Naive thymus-derived CD8-positive, alpha-beta T cell (primary cell): ENCODE data around the gene TTYH3. TPM values are rescaled to one million over a fixed set of nuclear protein-coding genes. Genes with fewer than 3 reads are reported as not detected.

Experiments used
- ATAC-seq, 2 donors: fragments of 150-1000 bp; cut with Tn5 transposase in 1 of 2; sonication (Bioruptor Pico), chemical (Tn5 transposase) in 1 of 2; 1 replicate in 1 of 2; 2 replicates in 1 of 2; pipeline ENCODE4 v1.10.0; 2021; ENCODE audit warnings: mild to moderate bottlenecking in 2 of 2, moderate library complexity in 2 of 2
- POLR2A ChIA-PET: fragments of 350-600 bp; sonication (Branson Sonifier 250); formaldehyde crosslinking; loops from one replicate; lab custom pipeline; 2021; ENCODE audit warnings: antibody characterized with exemption; lab: Charles Lee
- DNase-seq, 10 donors: peaks; one replicate each; pipeline versions ENCODE4 v3.0.0 to v3.0.0-alpha.2; 2020 to 2022
- H3K27ac Mint-ChIP-seq, 10 donors: one replicate each; pipeline ENCODE4 v1.8.0; 2020 to 2022; ENCODE audit warnings: mild to moderate bottlenecking in 10 of 10, mixed read lengths in 10 of 10, moderate library complexity in 4 of 10, inconsistent platforms in 1 of 10
- H3K27me3 Mint-ChIP-seq, 5 donors: one replicate each; pipeline ENCODE4 v1.8.0; 2021 to 2022; ENCODE audit warnings: mixed read lengths in 5 of 5
- H3K36me3 Mint-ChIP-seq, 3 donors: one replicate each; pipeline ENCODE4 v1.8.0; 2020 to 2022; ENCODE audit warnings: mixed read lengths in 3 of 3, mild to moderate bottlenecking in 2 of 3, inconsistent platforms in 1 of 3
- H3K4me1 Mint-ChIP-seq, 4 donors: one replicate each; pipeline ENCODE4 v1.8.0; 2021 to 2022; ENCODE audit warnings: mixed read lengths in 4 of 4
- H3K4me3 Mint-ChIP-seq, 10 donors: one replicate each; pipeline ENCODE4 v1.8.0; 2020 to 2022; ENCODE audit warnings: mild to moderate bottlenecking in 10 of 10, mixed read lengths in 10 of 10, moderate library complexity in 6 of 10, inconsistent platforms in 1 of 10
- H3K9me3 Mint-ChIP-seq, 9 donors: one replicate each; pipeline ENCODE4 v1.8.0; 2020 to 2022; ENCODE audit warnings: mixed read lengths in 9 of 9, mild to moderate bottlenecking in 3 of 9, inconsistent platforms in 1 of 9, moderate library complexity in 1 of 9
- polyA plus RNA-seq, 3 donors: library from polyadenylated mRNA; unstranded; fragments of 300-500 nt; fragmentation: Illumina TruSeq; gene quantifications; one replicate each; pipeline ENCODE4 v1.2.3, GENCODE V29; 2021
- total RNA-seq, 8 experiments: library from RNA in 2 of 8; stranded (reverse) in 2 of 8; gene quantifications; one replicate each; pipeline ENCODE4 v1.2.3 and lab custom pipeline; 2021 to 2026

TTYH3 gene
- total and polyA plus RNA-seq, 5 experiments from 2014 or later, result 1.1 to 14.9 (median 1.9) TPM

- peak overlapping the region in 1 of 10 donors; percentile 35 for H3K27ac Mint-ChIP-seq
- ATAC-seq, result no peak
- H3K9me3 Mint-ChIP-seq, result no peaks in the 10 kb centered on the region
- POLR2A ChIA-PET, result interaction anchor here (1.6 kb wide), 1 partner anchor 11 kb away, joined by 4 read pairs; no protein-coding TSS in a partner anchor
- no peaks in the 10 kb centered on the region for H3K27me3 Mint-ChIP-seq
- no peak overlapping the region for H3K4me3 Mint-ChIP-seq
- peaks cover 6 to 23% (median 10%) of the 10 kb centered on the region in 4 donors for H3K4me1 Mint-ChIP-seq
- H3K36me3 Mint-ChIP-seq, result no peaks in the 10 kb centered on the region
- DNase-seq, result no peak
Observed at GRCh38 chr7:2613098-2613930, 18.5 kb upstream of the TTYH3 start.

GRCh38 chr7:2613931-2614600, 17.7 kb upstream of the TTYH3 start:
- DNase-seq, result no peak
- no peaks in the 10 kb centered on the region for H3K36me3 Mint-ChIP-seq
- H3K27ac Mint-ChIP-seq, result peak overlapping the region in 1 of 10 donors; percentile 15
- H3K4me1 Mint-ChIP-seq, result peaks cover under 1 to 15% (median 6%) of the 10 kb centered on the region in 4 donors
- H3K4me3 Mint-ChIP-seq, result peak overlapping the region in 1 of 10 donors; percentile 11
- H3K27me3 Mint-ChIP-seq, result no peaks in the 10 kb centered on the region
- ATAC-seq, result no peak
- no peaks in the 10 kb centered on the region for H3K9me3 Mint-ChIP-seq
- POLR2A ChIA-PET, result interaction anchor here (1.6 kb wide), 1 partner anchor 12 kb away, joined by 4 read pairs; no protein-coding TSS in a partner anchor

- H3K27ac Mint-ChIP-seq, result no peak overlapping the region
- H3K4me1 Mint-ChIP-seq, result peaks cover 0 to 9% (median 3%) of the 10 kb centered on the region in 4 donors
- H3K27me3 Mint-ChIP-seq, result no peaks in the 10 kb centered on the region
- ATAC-seq (no peak), DNase-seq (no peak)
- H3K36me3 Mint-ChIP-seq, result no peaks in the 10 kb centered on the region
- no peak overlapping the region for H3K4me3 Mint-ChIP-seq
- POLR2A ChIA-PET, result interaction anchor here (0.7 to 1.6 kb wide), 2 partner anchors 12 to 144 kb away, joined by 4 read pairs; no protein-coding TSS in a partner anchor
- H3K9me3 Mint-ChIP-seq, result no peaks in the 10 kb centered on the region
Observed at GRCh38 chr7:2614631-2615330, 17.0 kb upstream of the TTYH3 start.

- Mint-ChIP-seq H3K36me3 (no peaks in the 10 kb centered on the region), H3K27ac (no peak overlapping the region), H3K27me3 (no peaks in the 10 kb centered on the region), H3K9me3 (no peaks in the 10 kb centered on the region), H3K4me3 (no peak overlapping the region), H3K4me1 (peaks cover 0 to 7% (median 3%) of the 10 kb centered on the region in 4 donors)
- DNase-seq (no peak), ATAC-seq (no peak)
- POLR2A ChIA-PET, result no interaction called here
Observed at GRCh38 chr7:2616387-2617324, 15.1 kb upstream of the TTYH3 start.

GRCh38 chr7:2617325-2617905, 14.4 kb upstream of the TTYH3 start:
- H3K36me3 Mint-ChIP-seq, result no peaks in the 10 kb centered on the region
- ATAC-seq (no peak), DNase-seq (no peak)
- H3K4me3 Mint-ChIP-seq, result no peak overlapping the region
- POLR2A ChIA-PET, result interaction anchor here (0.9 kb wide), 1 partner anchor 10 kb away, joined by 3 read pairs; no protein-coding TSS in a partner anchor
- peaks cover 0 to 7% (median 3%) of the 10 kb centered on the region in 4 donors for H3K4me1 Mint-ChIP-seq
- no peaks in the 10 kb centered on the region for H3K9me3 Mint-ChIP-seq
- peak overlapping the region in 2 of 10 donors; percentile 56 to 89 for H3K27ac Mint-ChIP-seq
- H3K27me3 Mint-ChIP-seq, result no peaks in the 10 kb centered on the region

GRCh38 chr7:2619116-2619515, 12.7 kb upstream of the TTYH3 start:
- POLR2A ChIA-PET, result interaction anchor here (1.4 kb wide), 1 partner anchor 12 kb away, joined by 3 read pairs; the partner anchor contains the start of gene TTYH3
- DNase-seq (no peak), ATAC-seq (no peak)
- Mint-ChIP-seq H3K36me3 (no peaks in the 10 kb centered on the region), H3K4me3 (no peak overlapping the region), H3K4me1 (peaks cover 0 to 6% (median 2%) of the 10 kb centered on the region in 4 donors), H3K27me3 (no peaks in the 10 kb centered on the region), H3K27ac (no peak overlapping the region), H3K9me3 (no peaks in the 10 kb centered on the region)

GRCh38 chr7:2621061-2621828, 10.5 kb upstream of the TTYH3 start:
- H3K27ac Mint-ChIP-seq, result no peak overlapping the region
- H3K9me3 Mint-ChIP-seq, result no peaks in the 10 kb centered on the region
- no peak for ATAC-seq
- no peak overlapping the region for H3K4me3 Mint-ChIP-seq
- POLR2A ChIA-PET, result no interaction called here
- peaks cover 0 to 3% (median 0%) of the 10 kb centered on the region in 5 donors for H3K27me3 Mint-ChIP-seq
- H3K4me1 Mint-ChIP-seq, result peaks cover 0 to 6% (median 0%) of the 10 kb centered on the region in 4 donors
- DNase-seq, result no peak
- no peaks in the 10 kb centered on the region for H3K36me3 Mint-ChIP-seq

- no peak overlapping the region for H3K4me3 Mint-ChIP-seq
- no peaks in the 10 kb centered on the region for H3K9me3 Mint-ChIP-seq
- POLR2A ChIA-PET, result no interaction called here
- peaks cover 0 to 5% (median 0%) of the 10 kb centered on the region in 5 donors for H3K27me3 Mint-ChIP-seq
- H3K36me3 Mint-ChIP-seq, result no peaks in the 10 kb centered on the region
- H3K27ac Mint-ChIP-seq, result no peak overlapping the region
- DNase-seq (no peak), ATAC-seq (no peak)
- H3K4me1 Mint-ChIP-seq, result peaks cover 0 to 6% (median 0%) of the 10 kb centered on the region in 4 donors
Observed at GRCh38 chr7:2621948-2622640, 9.7 kb upstream of the TTYH3 start.

GRCh38 chr7:2622869-2623697, 8.7 kb upstream of the TTYH3 start:
- no peaks in the 10 kb centered on the region for H3K36me3 Mint-ChIP-seq
- no peak overlapping the region for H3K27ac Mint-ChIP-seq
- peaks cover 0 to 5% (median 0%) of the 10 kb centered on the region in 5 donors for H3K27me3 Mint-ChIP-seq
- POLR2A ChIA-PET, result no interaction called here
- no peak for DNase-seq
- no peaks in the 10 kb centered on the region for H3K9me3 Mint-ChIP-seq
- no peak overlapping the region for H3K4me3 Mint-ChIP-seq
- H3K4me1 Mint-ChIP-seq, result peaks cover 0 to 2% (median 0%) of the 10 kb centered on the region in 4 donors
- ATAC-seq, result no peak

GRCh38 chr7:2623698-2624014, 8.1 kb upstream of the TTYH3 start:
- no peak overlapping the region for H3K27ac Mint-ChIP-seq

More at GRCh38 chr7:2623698-2624014, 8.1 kb upstream of the TTYH3 start:
- Mint-ChIP-seq H3K9me3 (no peaks in the 10 kb centered on the region), H3K36me3 (no peaks in the 10 kb centered on the region), H3K4me1 (no peaks in the 10 kb centered on the region), H3K4me3 (no peak overlapping the region), H3K27me3 (peaks cover 0 to 5% (median 0%) of the 10 kb centered on the region in 5 donors)
- POLR2A ChIA-PET, result no interaction called here
- DNase-seq (no peak), ATAC-seq (no peak)
